GM23248 (cell line): ENCODE results near the gene NFKBIL1.

ENCODE experiments used
- EZH2 ChIP-seq: fragments of 200-600 bp; sonication (generic); IDR thresholded peaks from 2 replicates; pipeline ENCODE4 v1.6.1; 2018; ENCODE audit warnings: antibody characterized with exemption, mild to moderate bottlenecking; ENCODE audit not compliant: insufficient read depth, poor library complexity, severe bottlenecking
- EZH2phosphoT487 ChIP-seq: fragments of 200-600 bp; sonication (generic); IDR thresholded peaks from 2 replicates; pipeline ENCODE4 v1.6.1; 2018; ENCODE audit warnings: antibody characterized with exemption, moderate library complexity, mild to moderate bottlenecking, low read depth; ENCODE audit not compliant: insufficient read depth

GRCh38 chr6:31535538-31536324 is 11.7 kb upstream of the NFKBIL1 start:
- TF ChIP-seq EZH2phosphoT487 (no peak), EZH2 (no peak)
